DMS 273 (cell line): ENCODE data around the gene CXCL5.
A peak's percentile ranks its signal among the peaks of the same experiment; 100 is the strongest.
"Not testable (repeated sequence)": the region's sequence is repeated elsewhere in the genome, so short reads cannot be mapped to it uniquely, and the experiment has no call there.

Source experiments
- DNase-seq: peaks from one replicate; lab custom pipeline; 2025; ENCODE audit not compliant: unreplicated experiment; lab: John Stamatoyannopoulos, UW

CXCL5 gene

GRCh38 chr4:73974352-73974751, 24.1 kb downstream of the CXCL5 start:
- DNase-seq: no peak

GRCh38 chr4:73970945-73971344, 27.5 kb downstream of the CXCL5 start:
- no peak for DNase-seq

- DNase-seq: no peak
Observed at GRCh38 chr4:73970011-73970410, 28.5 kb downstream of the CXCL5 start.

DNA sequence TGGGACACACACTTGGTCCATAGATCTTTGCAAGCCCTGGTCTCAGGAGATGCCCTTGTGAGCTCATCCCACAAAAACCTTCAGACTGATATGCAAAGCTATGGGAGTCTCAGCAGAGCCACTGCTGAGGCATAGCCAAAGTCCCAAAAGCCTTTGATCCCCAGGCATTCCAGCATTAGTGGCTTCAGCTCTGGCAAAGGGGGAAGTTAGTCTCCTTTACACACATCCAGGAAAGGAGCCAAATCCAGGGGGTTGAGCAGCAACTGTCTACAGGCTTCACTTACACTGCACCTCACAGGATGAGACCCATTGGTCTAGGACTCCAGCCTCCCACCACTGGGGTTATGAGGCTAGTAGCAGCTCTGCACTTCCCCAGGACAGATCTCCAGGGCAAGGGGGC, 30.6 kb downstream of the CXCL5 start:
- no peak for DNase-seq

- peak; percentile 29 for DNase-seq
Observed at GRCh38 chr4:73964862-73965611, 33.4 kb downstream of the CXCL5 start.

GRCh38 chr4:73962724-73963123, 35.8 kb downstream of the CXCL5 start:
- no peak for DNase-seq

GRCh38 chr4:73959041-73959440, 39.4 kb downstream of the CXCL5 start:
- not testable (repeated sequence) for DNase-seq

GRCh38 chr4:73952352-73952751, 46.1 kb downstream of the CXCL5 start:
- no peak for DNase-seq

DNA sequence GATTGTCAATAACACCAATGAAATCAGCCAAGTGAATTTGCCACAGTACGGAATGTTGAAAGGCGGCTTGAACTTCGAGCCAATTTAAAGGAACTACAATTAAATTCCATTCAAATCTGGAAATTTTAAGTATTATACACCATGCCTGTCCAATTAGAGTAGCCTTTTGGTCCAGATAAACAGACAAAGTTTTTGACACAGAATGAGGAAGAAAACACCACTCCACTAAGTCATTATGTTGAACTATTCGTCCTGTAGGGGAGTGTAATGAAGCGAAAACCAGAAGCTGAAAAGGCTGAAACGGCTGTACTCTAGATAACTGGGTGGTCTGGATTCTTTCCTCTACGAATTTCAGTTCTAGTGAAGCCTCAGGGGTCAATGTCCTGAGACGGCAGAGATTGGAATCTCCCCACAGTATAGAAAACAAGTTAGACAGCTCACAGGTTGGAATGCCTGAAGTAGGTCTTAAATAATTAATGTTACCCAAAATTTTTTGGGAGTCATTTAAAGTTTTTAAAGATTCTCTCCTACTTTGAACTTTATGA, 48.0 kb downstream of the CXCL5 start:
- DNase-seq: not testable (repeated sequence)

GRCh38 chr4:73948990-73949706, 49.3 kb downstream of the CXCL5 start:
- no peak for DNase-seq

DNA sequence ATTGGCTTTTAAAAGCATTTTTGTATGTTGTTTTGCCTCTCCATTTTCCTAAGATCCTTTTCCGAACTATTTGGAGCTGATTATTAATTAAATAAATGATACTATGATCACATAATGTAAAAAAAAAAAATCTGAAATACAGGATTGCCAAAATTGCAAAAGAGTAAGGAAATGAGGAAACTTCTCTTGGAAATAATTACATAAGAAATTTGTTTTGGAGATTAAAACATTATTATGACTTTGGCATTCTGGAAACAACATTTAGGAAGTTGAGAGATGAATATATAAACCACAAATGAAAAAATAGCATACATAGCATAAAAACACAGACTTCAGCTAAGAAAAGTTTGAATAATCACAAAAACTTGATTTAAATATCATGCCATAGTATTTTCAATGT, 50.2 kb downstream of the CXCL5 start:
- DNase-seq: no peak

DNA sequence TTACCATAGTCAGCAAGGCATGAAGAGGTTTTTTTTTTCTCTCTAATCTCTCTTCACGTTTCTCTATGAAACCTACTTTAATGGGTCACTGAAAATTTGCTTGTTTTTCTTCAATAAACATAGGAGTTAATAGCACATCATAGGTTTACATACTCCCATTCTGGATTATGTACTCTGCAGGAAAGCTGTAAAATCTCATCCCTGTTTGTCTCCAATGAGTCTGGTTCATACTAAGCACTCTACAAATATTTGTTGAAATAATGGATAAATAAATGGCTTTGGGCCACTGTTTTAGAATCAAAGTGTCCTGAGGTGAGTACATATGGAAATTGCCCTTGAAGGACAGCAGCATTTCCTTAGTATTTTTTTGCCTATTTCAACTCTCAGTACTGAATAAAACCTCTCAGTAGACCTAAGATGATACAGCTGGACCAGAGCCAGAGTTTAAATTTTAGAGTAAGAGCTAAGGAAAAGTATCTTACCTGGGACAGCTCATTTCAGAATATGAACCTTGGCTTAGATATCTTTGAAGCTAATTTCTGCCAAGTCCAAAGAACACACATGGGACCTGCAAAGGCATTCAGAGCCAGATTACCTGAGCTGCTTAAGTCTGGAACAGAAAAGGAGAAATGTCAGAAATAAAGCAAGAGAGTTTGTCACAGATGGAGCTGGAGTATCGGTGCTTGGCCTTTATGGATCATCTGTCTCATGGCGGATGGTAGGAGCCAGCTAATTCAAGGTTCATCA, 51.1 kb downstream of the CXCL5 start:
- DNase-seq: no peak

DNA sequence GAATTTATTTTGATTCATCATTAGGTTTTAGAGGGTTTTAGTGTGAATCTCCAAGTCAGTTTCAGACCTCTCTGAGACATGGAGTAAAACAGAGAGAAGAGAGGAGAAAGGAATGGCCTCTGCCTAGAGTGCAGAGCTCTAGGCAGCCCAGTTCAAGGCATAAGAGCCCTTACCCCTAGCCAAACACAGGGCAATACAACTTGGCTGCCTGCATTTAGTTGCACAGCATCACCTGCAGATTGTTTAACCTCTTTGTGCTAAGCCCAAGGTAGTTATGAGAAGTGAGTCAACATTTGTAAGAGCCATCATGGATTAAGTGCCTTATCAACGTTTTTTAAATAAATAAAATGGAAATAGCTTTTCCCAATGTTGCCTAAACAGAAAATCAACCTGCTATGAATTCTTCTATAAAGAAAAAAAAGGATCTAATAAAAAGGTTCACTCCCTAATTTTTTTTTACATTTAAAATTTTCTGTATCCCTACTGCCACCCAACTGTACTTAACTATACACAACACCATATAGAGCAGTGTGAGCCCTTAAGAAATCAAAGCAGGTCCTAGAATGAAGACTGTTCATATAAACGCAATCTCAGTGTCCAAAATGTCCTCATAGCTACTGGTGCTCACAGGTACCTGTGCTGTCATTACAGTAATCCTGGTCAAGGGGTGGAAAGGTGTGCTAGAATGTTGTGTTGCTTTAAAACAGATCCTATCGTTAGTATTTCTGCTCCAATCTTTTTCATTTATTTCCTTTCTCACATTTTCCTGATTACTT, 52.6 kb downstream of the CXCL5 start:
- no peak for DNase-seq
